K562 (cell line): Measurements from ENCODE around the gene CAPZB. TPM values are rescaled to one million over a fixed set of nuclear protein-coding genes. Genes with fewer than 3 reads are reported as not detected.

Experiments
- ATAC-seq: fragments of 200-7000 bp; cut with Tn5 transposase; 3 replicates; pipeline ENCODE4 v1.9.1; 2020; ENCODE audit warnings: moderate library complexity
- BruUV-seq: library from RNA; stranded (reverse); fragments of 400-500 nt; replicated peaks from 2 replicates; lab custom pipeline; 2021; lab: Mats Ljungman, UMichigan
- CTCF ChIA-PET: fragments of 300-600 bp; formaldehyde crosslinking; extraction: SDS; loops from one replicate; lab custom pipeline; 2021; ENCODE audit warnings: low intra/inter-chr PET ratio; lab: Yijun Ruan, JAX
- POLR2A ChIA-PET: fragments of 300-600, 350-650 bp; sonication (Branson Sonifier 250); formaldehyde crosslinking; extraction: SDS; loops from one replicate; lab custom pipeline; 2021; ENCODE audit warnings: antibody characterized with exemption, inconsistent platforms; lab: Yijun Ruan, JAX
- DNase-seq, 4 experiments: peaks; one replicate each; pipeline versions ENCODE4 v3.0.0 to v3.0.0-alpha.2; 2011 to 2018; ENCODE audit warnings: low spot score in 3 of 4, mixed read lengths in 3 of 4; ENCODE audit errors: extremely low read depth in 1 of 4
- FAIRE-seq: peaks from 2 replicates; lab custom pipeline; 2011; peaks lifted over from hg19 to GRCh38; lab: Jason Lieb, UNC
- H2AFZ ChIP-seq: 2 replicates; pipeline ENCODE4 v1.6.0; 2011; ENCODE audit warnings: low read depth, low read length, control low read depth, inconsistent platforms
- H3K27ac ChIP-seq: fragments of 200-600 bp; 3 replicates; pipeline ENCODE4 v1.8.0; 2011; ENCODE audit warnings: low read depth, mild to moderate bottlenecking, control low read depth, inconsistent platforms, low read length, moderate library complexity, mixed read lengths; ENCODE audit errors: extremely low read depth
- H3K27me3 ChIP-seq, 2 experiments: fragments of 300-600 bp in 1 of 2; 2 replicates in 1 of 2; 3 replicates in 1 of 2; pipeline versions ENCODE4 v1.6.0 to v1.8.0; 2011; ENCODE audit warnings: inconsistent platforms in 2 of 2, low read length in 2 of 2, mild to moderate bottlenecking in 1 of 2, mixed read lengths in 1 of 2, moderate library complexity in 1 of 2; ENCODE audit not compliant: control insufficient read depth in 2 of 2, insufficient read depth in 2 of 2
- H3K36me3 ChIP-seq: fragments of 300-600 bp; 3 replicates; pipeline ENCODE4 v1.8.0; 2011; ENCODE audit warnings: mild to moderate bottlenecking, low read length, inconsistent platforms; ENCODE audit not compliant: control insufficient read depth, insufficient read depth
- H3K4me1 ChIP-seq, 2 experiments: fragments of 200-600 bp in 1 of 2; replicated peaks in 1 of 2; 2 replicates in 1 of 2; 3 replicates in 1 of 2; pipeline versions ENCODE4 v1.5.1 to v1.8.0; 2011; ENCODE audit warnings: inconsistent platforms in 2 of 2, low read length in 2 of 2, mild to moderate bottlenecking in 1 of 2, mixed read lengths in 1 of 2, moderate library complexity in 1 of 2; ENCODE audit not compliant: control insufficient read depth in 2 of 2, insufficient read depth in 2 of 2
- H3K4me2 ChIP-seq: 2 replicates; pipeline ENCODE4 v1.6.1; 2011; ENCODE audit warnings: low read length, control low read depth, inconsistent platforms, mixed read lengths; ENCODE audit not compliant: insufficient read depth
- H3K4me3 ChIP-seq: fragments of 200-600 bp; sonication (generic), shearing (Covaris generic); 2 replicates; pipeline ENCODE4 v1.5.1; 2016; ENCODE audit warnings: control low read depth, inconsistent platforms
- H3K79me2 ChIP-seq: fragments of 200-600 bp; 3 replicates; pipeline ENCODE4 v1.8.0; 2011; ENCODE audit warnings: low read length, inconsistent platforms; ENCODE audit not compliant: control insufficient read depth, insufficient read depth
- H3K9ac ChIP-seq, 2 experiments: 2 replicates each; pipeline versions ENCODE4 v1.6.0 to v1.6.1; 2011; ENCODE audit warnings: low read depth in 2 of 2, low read length in 2 of 2, control low read depth in 1 of 2, inconsistent platforms in 1 of 2, mild to moderate bottlenecking in 1 of 2, mixed read lengths in 1 of 2; ENCODE audit not compliant: insufficient read depth in 1 of 2
- H3K9me1 ChIP-seq: one replicate; pipeline ENCODE4 v1.6.0; 2011; ENCODE audit warnings: inconsistent platforms, mild to moderate bottlenecking, low read length, moderate library complexity; ENCODE audit not compliant: control insufficient read depth, insufficient read depth
- H3K9me3 ChIP-seq: replicated peaks from 2 replicates; pipeline ENCODE4 v1.5.1; 2011; ENCODE audit warnings: low read depth, low read length, inconsistent platforms; ENCODE audit not compliant: control insufficient read depth, insufficient read depth
- H4K20me1 ChIP-seq: replicated peaks from 2 replicates; pipeline ENCODE4 v1.6.1; 2011; ENCODE audit warnings: low read length, inconsistent platforms, mixed read lengths; ENCODE audit not compliant: control insufficient read depth, insufficient read depth
- CREM ChIP-seq: IDR thresholded peaks from 2 replicates; pipeline ENCODE4 v1.6.1; 2014; ENCODE audit warnings: antibody characterized with exemption, low read depth
- EGR1 ChIP-seq: fragments of 450-650 bp; conservative IDR thresholded peaks from 2 replicates; pipeline ENCODE4 v1.6.1; 2017; ENCODE audit warnings: mild to moderate bottlenecking
- NFIC ChIP-seq: fragments of 450-650 bp; IDR thresholded peaks from 2 replicates; pipeline ENCODE4 v1.6.1; 2017; ENCODE audit warnings: mild to moderate bottlenecking, inconsistent platforms
- PHF21A ChIP-seq: fragments of 450-650 bp; IDR thresholded peaks from 2 replicates; pipeline ENCODE4 v1.6.1; 2017; ENCODE audit warnings: low read depth, borderline replicate concordance
- ZNF217 ChIP-seq: sonication (generic); formaldehyde crosslinking; IDR thresholded peaks from 2 replicates; pipeline ENCODE4 v1.8.0; 2022; ENCODE audit warnings: mild to moderate bottlenecking, missing genetic modification reagents
- WGBS: fragments of 100-300 bp; shearing (Covaris generic); methylation state at CpG from one replicate; pipeline ENCODE4 v1.1.6; 2016; ENCODE audit warnings: low coverage, mixed read lengths; ENCODE audit not compliant: insufficient coverage; ENCODE audit errors: missing lambda C conversion rate; 5-methylcytosine and 5-hydroxymethylcytosine counted together
- in situ Hi-C: fragments of 300-500 bp; cut with MboI; formaldehyde crosslinking; loops from 4 replicates; pipeline ENCODE4 v1.15.0; 2018; ENCODE audit warnings: inconsistent platforms, mixed read lengths
- intact Hi-C: fragments of 100-400 bp; cut with micrococcal nuclease; formaldehyde crosslinking; loops from 2 replicates; pipeline ENCODE4 v1.14.2; 2022
- polyA plus RNA-seq, 8 experiments: library from polyadenylated mRNA; depleted of rRNA in 4 of 8; stranded (reverse) in 5 of 8; unstranded in 3 of 8; fragments of >200 nt; fragmentation: Nextera tagmentation in 2 of 8; fragmentation: Illumina TruSeq in 1 of 8; extraction: Ambion mirVana in 2 of 8; extraction: Trizol in 1 of 8; gene quantifications; 2 replicates each; pipeline versions ENCODE4 v1.2.1 to v1.2.3, GENCODE V29; 2011 to 2014; ENCODE audit warnings: inconsistent platforms in 1 of 8, missing spikeins in 1 of 8
- total RNA-seq, 7 experiments: library from RNA; depleted of rRNA in 6 of 7; stranded (reverse); fragments of >200 nt in 6 of 7; fragmentation: Illumina TruSeq in 2 of 7; extraction: Trizol in 2 of 7; gene quantifications; 2 replicates each; pipeline versions ENCODE4 v1.2.1 to v1.2.3, GENCODE V29; 2011 to 2021; ENCODE audit warnings: low replicate concordance in 1 of 7
- TF ChIP-seq, protein P1 (sequence below), 2 experiments: fragments of 450-650 bp in 1 of 2; sonication (generic) in 1 of 2; formaldehyde crosslinking in 1 of 2; IDR thresholded peaks in 1 of 2; conservative IDR thresholded peaks in 1 of 2; 2 replicates each; pipeline versions ENCODE4 v1.6.1 to v1.8.1; 2016 to 2023; ENCODE audit warnings: mild to moderate bottlenecking in 2 of 2, moderate library complexity in 2 of 2, inconsistent platforms in 1 of 2, missing genetic modification reagents in 1 of 2

CAPZB gene
- total and polyA plus RNA-seq, 9 of the 15 experiments (the other 6 are each of a cell fraction or from before 2014, with no cell fraction given), result 57.6 to 297 (median 125) TPM

DNA sequence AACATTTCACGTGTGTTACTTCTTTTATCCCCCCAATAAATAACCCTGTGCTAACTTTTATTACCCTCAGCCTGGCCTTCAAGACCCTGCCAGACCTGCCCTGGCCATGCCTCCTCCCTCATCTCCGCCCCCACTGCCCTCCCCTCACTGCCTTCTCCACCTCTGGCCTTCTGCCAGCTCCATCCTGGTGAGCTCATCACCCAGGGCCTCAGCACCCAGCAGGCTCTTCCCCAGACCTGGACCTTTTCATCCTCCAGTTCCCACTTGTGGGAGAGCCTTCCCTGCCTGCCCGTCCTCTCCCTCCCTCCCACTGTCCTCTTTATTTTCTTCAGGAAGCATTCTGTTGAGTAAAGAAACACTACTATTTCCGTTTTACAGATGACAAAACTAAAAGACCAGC is 101.2 kb downstream of the CAPZB start:
- H3K9ac ChIP-seq, result no peak overlapping the region; a peak in 1 of 4 replicates
- peaks cover 7% of the 10 kb centered on the region; the same call in 1 of the 2 replicates for H4K20me1 ChIP-seq
- CTCF ChIA-PET, result interaction anchor here (0.6 kb wide), 1 partner anchor 601 kb away, joined by 4 read pairs; no protein-coding TSS in a partner anchor
- H3K9me3 ChIP-seq, result no peaks in the 10 kb centered on the region
- peak; percentile 54 to 59 (median 56) for DNase-seq
- H3K79me2 ChIP-seq, result peaks cover 9% of the 10 kb centered on the region; the same call in 1 of the 3 replicates
- no peak overlapping the region for H3K4me2 ChIP-seq
- H3K27ac ChIP-seq, result no peak overlapping the region
- H3K27me3 ChIP-seq, result no peaks in the 10 kb centered on the region
- H3K4me1 ChIP-seq, result peaks cover 0 to 3% of the 10 kb centered on the region in 2 experiments; a peak in 1 of 5 replicates
- peak; percentile 6 for FAIRE-seq
- TF ChIP-seq, protein P1, sequence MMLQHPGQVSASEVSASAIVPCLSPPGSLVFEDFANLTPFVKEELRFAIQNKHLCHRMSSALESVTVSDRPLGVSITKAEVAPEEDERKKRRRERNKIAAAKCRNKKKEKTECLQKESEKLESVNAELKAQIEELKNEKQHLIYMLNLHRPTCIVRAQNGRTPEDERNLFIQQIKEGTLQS (IDR thresholded peaks at IDR 0.05), result peak; percentile 50
- TF ChIP-seq, protein P1 (CRISPR knock-in tag; conservative IDR thresholded peaks at IDR 0.05), result no peak
- TF ChIP-seq NFIC, result peak; percentile 94
- no peak for TF ChIP-seq PHF21A
- TF ChIP-seq ZNF217, result no peak
- peak; percentile 48 for TF ChIP-seq EGR1
- TF ChIP-seq CREM, result 0 out of 2 replicates have a peak, but pooled peaks have one; percentile 39
- TF ChIP-seq, all 486 proteins: peak for 4
- WGBS, result 62% methylated on average over 4 of the region's 4 CpGs
- Histone ChIP-seq H3K36me3 (peaks cover 55% of the 10 kb centered on the region), H2AFZ (no peak overlapping the region), H3K4me3 (no peak overlapping the region), H3K9me1 (no peaks in the 10 kb centered on the region)
- no TSS peak for BruUV-seq
- intact Hi-C loops (no loop called here), in situ Hi-C loops (no loop called here)
- POLR2A ChIA-PET, result interaction anchor here (0.7 kb wide), 1 partner anchor 217 kb away, joined by 4 read pairs; no protein-coding TSS in a partner anchor
- ATAC-seq, result peak; percentile 79
